Measurements from ENCODE around the gene MED22.
"Not testable (repeated sequence)": the region's sequence is repeated elsewhere in the genome, so short reads cannot be mapped to it uniquely, and the experiment has no call there.

MED22 gene

GRCh38 chr9:133342069-133342406, 5.9 kb downstream of the MED22 start:
- no peak overlapping the region for H3K4me3 ChIP-seq (ENCODE audit: low read length)
- no peak for TF ChIP-seq ZNF274 (IDR thresholded peaks at IDR 0.05; ENCODE audit: low read depth, low read length)

- no peak for TF ChIP-seq ZNF274 (IDR thresholded peaks at IDR 0.05; ENCODE audit: low read depth, low read length)
- H3K4me3 ChIP-seq (ENCODE audit: low read length), result no peak overlapping the region
Measured at GRCh38 chr9:133341369-133342068, 6.4 kb downstream of the MED22 start.

- no peak overlapping the region for H3K4me3 ChIP-seq (ENCODE audit: low read length)
- TF ChIP-seq ZNF274 (IDR thresholded peaks at IDR 0.05; ENCODE audit: low read depth, low read length), result no peak
Measured at GRCh38 chr9:133340916-133341315, 7.0 kb downstream of the MED22 start.

- H3K4me3 ChIP-seq (ENCODE audit: low read length), result no peak overlapping the region
- no peak for TF ChIP-seq ZNF274 (IDR thresholded peaks at IDR 0.05; ENCODE audit: low read depth, low read length)
Measured at GRCh38 chr9:133340256-133340655, 7.7 kb downstream of the MED22 start.

- no peak overlapping the region for H3K4me3 ChIP-seq (ENCODE audit: low read length)
- no peak for TF ChIP-seq ZNF274 (IDR thresholded peaks at IDR 0.05; ENCODE audit: low read depth, low read length)
Measured at GRCh38 chr9:133339641-133340040, 8.3 kb downstream of the MED22 start.

- peak within 1 kb of the TSS; percentile 86 for H3K4me3 ChIP-seq (ENCODE audit: low read length)
- TF ChIP-seq ZNF274 (IDR thresholded peaks at IDR 0.05; ENCODE audit: low read depth, low read length), result no peak
Measured at GRCh38 chr9:133335924-133336811, 11.8 kb downstream of the MED22 start, which contains the start of gene SURF6. TSS of gene SURF6 (minus strand) at chr9:133336188. CDS start at chr9:133336132, 56 bp downstream.

GRCh38 chr9:133334888-133335287, 13.0 kb downstream of the MED22 start:
- peak overlapping the region; percentile 86 for H3K4me3 ChIP-seq (ENCODE audit: low read length)

GRCh38 chr9:133334161-133334560, 13.8 kb downstream of the MED22 start:
- no peak for TF ChIP-seq ZNF274 (IDR thresholded peaks at IDR 0.05; ENCODE audit: low read depth, low read length)
- no peak overlapping the region for H3K4me3 ChIP-seq (ENCODE audit: low read length)

- H3K4me3 ChIP-seq (ENCODE audit: low read length), result no peak overlapping the region
- no peak for TF ChIP-seq ZNF274 (IDR thresholded peaks at IDR 0.05; ENCODE audit: low read depth, low read length)
Measured at GRCh38 chr9:133333566-133333965, 14.4 kb downstream of the MED22 start.

- TF ChIP-seq ZNF274 (IDR thresholded peaks at IDR 0.05; ENCODE audit: low read depth, low read length), result no peak
- H3K4me3 ChIP-seq (ENCODE audit: low read length), result no peak overlapping the region
Measured at GRCh38 chr9:133333011-133333410, 14.9 kb downstream of the MED22 start.

- no peak for TF ChIP-seq ZNF274 (IDR thresholded peaks at IDR 0.05; ENCODE audit: low read depth, low read length)
- no peak overlapping the region for H3K4me3 ChIP-seq (ENCODE audit: low read length)
Measured at GRCh38 chr9:133332381-133332730, 15.6 kb downstream of the MED22 start.

- TF ChIP-seq ZNF274 (IDR thresholded peaks at IDR 0.05; ENCODE audit: low read depth, low read length), result no peak
- no peak overlapping the region for H3K4me3 ChIP-seq (ENCODE audit: low read length)
Measured at GRCh38 chr9:133331641-133332380, 16.1 kb downstream of the MED22 start.

GRCh38 chr9:133331221-133331620, 16.7 kb downstream of the MED22 start:
- H3K4me3 ChIP-seq (ENCODE audit: low read length), result no peak overlapping the region
- no peak for TF ChIP-seq ZNF274 (IDR thresholded peaks at IDR 0.05; ENCODE audit: low read depth, low read length)

- not testable (repeated sequence) for H3K4me3 ChIP-seq (ENCODE audit: low read length)
Measured at GRCh38 chr9:133329306-133330156, 18.4 kb downstream of the MED22 start.

Data from GM08714 (cell line).